GM21723 (cell line): ENCODE data around the gene SNX8.
A peak's percentile ranks its signal among the peaks of the same experiment; 100 is the strongest.

Experiments used
- ATAC-seq: cut with Tn5 transposase; IDR thresholded peaks from one replicate; pipeline ENCODE4 v1.9.1; 2021; ENCODE audit warnings: mild to moderate bottlenecking, moderate library complexity; ENCODE audit not compliant: unreplicated experiment

Gene SNX8

DNA sequence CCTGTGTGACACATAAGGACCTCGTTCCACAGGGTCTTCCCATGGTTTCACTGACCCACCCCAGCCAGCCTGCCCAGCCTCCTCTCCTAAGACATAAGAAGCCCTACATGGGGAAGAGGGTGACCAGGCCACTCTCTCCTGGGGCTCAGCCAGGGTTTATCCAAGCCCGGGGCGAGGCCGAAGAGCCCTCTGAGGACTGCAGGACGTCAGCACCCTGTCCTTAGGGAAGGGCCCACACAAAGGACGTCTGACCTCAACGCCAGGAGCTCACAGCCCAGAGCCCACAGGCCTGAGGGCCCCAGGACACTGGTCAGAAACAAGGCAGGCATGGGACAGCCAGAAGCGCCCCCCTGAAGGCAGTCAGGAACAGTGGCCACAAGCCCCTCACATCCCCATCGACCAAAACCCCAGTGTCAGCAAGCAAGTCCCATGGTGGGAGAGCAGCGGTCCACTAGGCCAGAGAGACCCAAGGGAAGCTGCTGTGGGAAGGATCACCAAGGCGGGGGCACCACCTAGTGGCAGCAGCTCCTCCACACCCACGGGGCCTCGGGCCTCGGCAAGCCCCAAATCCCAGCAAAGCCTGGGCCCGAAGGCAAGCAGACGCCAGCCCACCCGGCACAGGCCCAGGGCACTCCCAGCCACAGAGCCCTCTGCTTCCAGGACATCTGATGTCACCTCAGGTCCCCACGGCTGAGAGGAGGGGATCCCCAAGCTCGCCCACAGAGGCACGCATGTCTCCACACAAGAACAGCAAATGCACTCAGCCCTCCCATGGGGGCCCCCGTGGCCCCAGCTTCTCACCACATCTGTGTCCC is 104.9 kb downstream of the SNX8 start:
- ATAC-seq, result peak; percentile 52

DNA sequence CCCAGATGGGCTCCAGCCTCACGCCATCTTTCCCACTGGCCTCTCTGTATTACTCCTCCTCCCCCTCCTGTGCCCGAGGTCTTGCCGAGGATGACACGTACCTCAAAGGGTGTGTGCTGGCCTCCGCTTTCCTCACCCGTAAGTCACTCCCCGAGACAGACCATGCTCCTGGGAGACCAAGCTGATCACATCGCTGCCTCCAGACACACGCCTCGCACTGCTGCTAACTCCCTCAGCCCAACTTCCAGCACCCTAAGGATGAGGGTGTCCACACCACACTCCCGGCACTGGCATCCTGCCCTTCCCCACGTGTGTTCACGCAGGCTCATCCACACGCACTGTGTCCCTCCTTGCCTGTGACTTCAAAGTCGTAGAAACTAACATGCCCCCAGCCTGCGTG is 105.5 kb downstream of the SNX8 start:
- no peak for ATAC-seq

DNA sequence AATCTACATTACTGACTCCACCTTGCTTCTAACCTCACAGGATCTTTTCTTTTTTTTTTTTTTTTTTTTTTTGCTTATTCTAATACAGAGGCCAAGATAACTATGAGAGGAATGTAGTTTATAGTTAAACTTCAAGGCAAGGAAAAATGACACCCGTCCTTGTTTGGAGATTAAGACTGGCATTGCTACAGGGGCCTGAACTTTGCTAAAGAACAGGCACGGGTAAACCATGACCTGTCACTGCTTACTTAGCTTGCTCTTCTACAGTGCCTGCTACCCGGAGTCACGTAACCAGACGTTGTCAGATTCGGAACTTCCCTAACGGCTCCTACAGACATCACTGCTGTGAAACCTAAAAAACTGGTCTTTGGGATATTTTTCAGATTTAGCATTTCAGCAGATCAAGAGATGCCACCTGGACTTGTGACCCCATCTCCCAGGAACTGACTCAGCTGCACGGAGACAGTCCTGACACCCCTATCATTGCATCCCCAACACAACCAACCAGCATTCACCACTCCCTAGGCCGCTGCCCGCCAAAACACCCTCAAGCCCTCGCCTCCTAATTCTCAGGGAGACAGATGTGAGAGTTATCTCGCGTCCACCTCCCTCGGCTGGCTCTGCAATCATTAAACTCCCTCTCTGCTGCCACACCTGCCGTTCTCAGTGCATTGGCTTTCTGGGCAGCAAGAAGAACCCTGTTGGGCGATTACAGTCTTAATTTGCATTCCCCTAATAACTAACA is 109.0 kb downstream of the SNX8 start:
- ATAC-seq, result no peak

DNA sequence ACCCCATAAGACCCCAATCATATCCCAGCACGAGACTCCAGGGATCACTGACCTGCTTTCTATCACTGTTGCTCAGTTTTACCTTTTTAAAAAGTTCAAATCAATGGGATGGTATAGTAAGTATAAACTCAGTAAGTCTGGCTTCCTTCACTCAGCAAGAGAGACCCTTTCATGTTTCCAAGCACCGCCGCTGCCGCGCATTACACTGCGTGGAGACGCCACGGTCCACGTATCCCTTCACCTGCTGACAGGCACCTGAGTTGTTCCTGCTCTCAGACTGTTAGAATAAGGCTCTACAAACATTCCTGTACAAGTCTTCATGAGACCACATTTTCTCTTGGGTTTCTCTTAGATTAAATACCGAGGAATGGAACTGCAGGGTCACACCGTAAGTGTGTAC is 109.8 kb downstream of the SNX8 start:
- no peak for ATAC-seq

DNA sequence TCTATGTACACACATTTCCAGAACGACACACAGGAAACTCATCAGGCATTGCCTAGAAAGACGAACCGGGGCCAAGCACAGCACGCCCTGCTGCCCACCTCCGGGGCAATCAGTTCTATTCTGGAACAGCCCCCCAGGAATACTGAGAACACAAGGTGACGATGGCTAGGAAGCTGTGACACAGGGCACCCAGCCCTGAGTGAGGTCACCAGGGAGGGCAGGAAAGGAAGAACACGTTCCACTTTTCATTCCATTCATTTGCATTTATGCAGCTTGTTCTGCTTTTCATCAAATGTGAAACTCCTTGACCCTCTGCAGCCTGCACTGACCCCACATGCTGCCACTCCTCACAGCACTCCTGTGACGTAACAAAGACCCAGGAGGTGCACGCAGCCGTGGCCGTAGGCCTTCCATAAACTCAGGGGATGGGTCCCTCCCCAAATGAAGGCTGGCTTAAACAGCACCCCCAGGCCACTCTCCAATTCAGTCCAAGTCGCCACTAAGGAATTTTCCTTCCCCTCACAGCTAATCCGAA is 110.4 kb downstream of the SNX8 start:
- no peak for ATAC-seq

- no peak for ATAC-seq
These were observed 111.1 kb downstream of the SNX8 start for GRCh38 chr7:2202901-2203765.

- ATAC-seq, result no peak
These were observed 111.9 kb downstream of the SNX8 start for GRCh38 chr7:2202361-2202761.
